Measurements from ENCODE around the gene MXD4.

Gene MXD4

GRCh38 chr4:2271279-2272025, 9.5 kb upstream of the MXD4 start:
- no peak for TF ChIP-seq ZNF384 (IDR thresholded peaks at IDR 0.05)
- TF ChIP-seq LEF1 (IDR thresholded peaks at IDR 0.05; ENCODE audit: borderline replicate concordance), result no peak
- no peak for TF ChIP-seq NFRKB (IDR thresholded peaks at IDR 0.05)
- no peak for TF ChIP-seq TARDBP (IDR thresholded peaks at IDR 0.05)
- TF ChIP-seq FOXA1 (IDR thresholded peaks at IDR 0.05), result no peak
- no peak for TF ChIP-seq L3MBTL2 (conservative IDR thresholded peaks at IDR 0.05)
- TF ChIP-seq FOXM1 (IDR thresholded peaks at IDR 0.05; ENCODE audit: borderline replicate concordance), result no peak
- TF ChIP-seq CTBP1 (IDR thresholded peaks at IDR 0.05; ENCODE audit: borderline replicate concordance), result no peak
- TF ChIP-seq FOXK2 (IDR thresholded peaks at IDR 0.05), result no peak
- TF ChIP-seq ELF4 (IDR thresholded peaks at IDR 0.05), result no peak
- TF ChIP-seq SUZ12 (IDR thresholded peaks at IDR 0.05), result no peak
- TF ChIP-seq BHLHE40 (IDR thresholded peaks at IDR 0.05; ENCODE audit: borderline replicate concordance), result no peak
- no peak for TF ChIP-seq PKNOX1 (IDR thresholded peaks at IDR 0.05)
- ChIA-PET CTCF (no interaction called here), POLR2A (interaction anchor here (1.1 kb wide), 1 partner anchor 9 kb away, joined by 3 read pairs; the partner anchor contains the start of gene MXD4)
- DNase-seq (ENCODE audit: extremely low spot score), result no peak

GRCh38 chr4:2270341-2271165, 8.6 kb upstream of the MXD4 start:
- no peak for TF ChIP-seq LEF1 (IDR thresholded peaks at IDR 0.05; ENCODE audit: borderline replicate concordance)
- no peak for TF ChIP-seq CTBP1 (IDR thresholded peaks at IDR 0.05; ENCODE audit: borderline replicate concordance)
- TF ChIP-seq PKNOX1 (IDR thresholded peaks at IDR 0.05), result no peak
- DNase-seq (ENCODE audit: extremely low spot score), result no peak
- POLR2A ChIA-PET, result no interaction called here
- CTCF ChIA-PET, result no interaction called here

GRCh38 chr4:2269618-2270163, 7.8 kb upstream of the MXD4 start:
- ChIA-PET POLR2A (no interaction called here), CTCF (no interaction called here)
- TF ChIP-seq FOXK2 (IDR thresholded peaks at IDR 0.05), result no peak
- TF ChIP-seq TARDBP (IDR thresholded peaks at IDR 0.05), result no peak
- no peak for TF ChIP-seq L3MBTL2 (conservative IDR thresholded peaks at IDR 0.05)
- TF ChIP-seq ELF4 (IDR thresholded peaks at IDR 0.05), result no peak
- no peak for TF ChIP-seq ARNT (IDR thresholded peaks at IDR 0.05)
- TF ChIP-seq SP1 (IDR thresholded peaks at IDR 0.05), result no peak
- TF ChIP-seq FOXM1 (IDR thresholded peaks at IDR 0.05; ENCODE audit: borderline replicate concordance), result no peak
- no peak for TF ChIP-seq ZNF384 (IDR thresholded peaks at IDR 0.05)
- no peak for TF ChIP-seq NFRKB (IDR thresholded peaks at IDR 0.05)
- TF ChIP-seq PKNOX1 (IDR thresholded peaks at IDR 0.05), result no peak
- TF ChIP-seq CTBP1 (IDR thresholded peaks at IDR 0.05; ENCODE audit: borderline replicate concordance), result no peak
- TF ChIP-seq LEF1 (IDR thresholded peaks at IDR 0.05; ENCODE audit: borderline replicate concordance), result no peak
- no peak for TF ChIP-seq SUZ12 (IDR thresholded peaks at IDR 0.05)
- no peak for TF ChIP-seq BHLHE40 (IDR thresholded peaks at IDR 0.05; ENCODE audit: borderline replicate concordance)
- no peak for TF ChIP-seq HDGF (IDR thresholded peaks at IDR 0.05; ENCODE audit: borderline replicate concordance)
- TF ChIP-seq FOXA1 (IDR thresholded peaks at IDR 0.05), result no peak
- DNase-seq (ENCODE audit: extremely low spot score), result no peak

- DNase-seq (ENCODE audit: extremely low spot score), result no peak
- TF ChIP-seq TARDBP (IDR thresholded peaks at IDR 0.05), result no peak
- POLR2A ChIA-PET, result no interaction called here
- CTCF ChIA-PET, result no interaction called here
Measured at GRCh38 chr4:2269206-2269531, 7.3 kb upstream of the MXD4 start.

GRCh38 chr4:2268357-2269205, 6.7 kb upstream of the MXD4 start:
- DNase-seq (ENCODE audit: extremely low spot score), result no peak
- POLR2A ChIA-PET, result no interaction called here
- no peak for TF ChIP-seq CTBP1 (IDR thresholded peaks at IDR 0.05; ENCODE audit: borderline replicate concordance)
- TF ChIP-seq FOXM1 (IDR thresholded peaks at IDR 0.05; ENCODE audit: borderline replicate concordance), result no peak
- TF ChIP-seq TARDBP (IDR thresholded peaks at IDR 0.05), result no peak
- TF ChIP-seq FOXA1 (IDR thresholded peaks at IDR 0.05), result no peak
- TF ChIP-seq NFRKB (IDR thresholded peaks at IDR 0.05), result no peak
- TF ChIP-seq ZNF384 (IDR thresholded peaks at IDR 0.05), result no peak
- no peak for TF ChIP-seq SP1 (IDR thresholded peaks at IDR 0.05)
- no peak for TF ChIP-seq L3MBTL2 (conservative IDR thresholded peaks at IDR 0.05)
- no peak for TF ChIP-seq HDGF (IDR thresholded peaks at IDR 0.05; ENCODE audit: borderline replicate concordance)
- no peak for TF ChIP-seq LEF1 (IDR thresholded peaks at IDR 0.05; ENCODE audit: borderline replicate concordance)
- no peak for TF ChIP-seq BHLHE40 (IDR thresholded peaks at IDR 0.05; ENCODE audit: borderline replicate concordance)
- no peak for TF ChIP-seq ARNT (IDR thresholded peaks at IDR 0.05)
- no peak for TF ChIP-seq SUZ12 (IDR thresholded peaks at IDR 0.05)
- no peak for TF ChIP-seq ELF4 (IDR thresholded peaks at IDR 0.05)
- CTCF ChIA-PET, result interaction anchor here (0.6 kb wide), 1 partner anchor 90 kb away, joined by 3 read pairs; no protein-coding TSS in a partner anchor
